ENCODE data around the gene DOCK3. TPM values are rescaled to one million over a fixed set of nuclear protein-coding genes. Genes with fewer than 3 reads are reported as not detected.

The DOCK3 gene
- total RNA-seq, 1 experiment from 2014 or later = 0.15 TPM

DNA sequence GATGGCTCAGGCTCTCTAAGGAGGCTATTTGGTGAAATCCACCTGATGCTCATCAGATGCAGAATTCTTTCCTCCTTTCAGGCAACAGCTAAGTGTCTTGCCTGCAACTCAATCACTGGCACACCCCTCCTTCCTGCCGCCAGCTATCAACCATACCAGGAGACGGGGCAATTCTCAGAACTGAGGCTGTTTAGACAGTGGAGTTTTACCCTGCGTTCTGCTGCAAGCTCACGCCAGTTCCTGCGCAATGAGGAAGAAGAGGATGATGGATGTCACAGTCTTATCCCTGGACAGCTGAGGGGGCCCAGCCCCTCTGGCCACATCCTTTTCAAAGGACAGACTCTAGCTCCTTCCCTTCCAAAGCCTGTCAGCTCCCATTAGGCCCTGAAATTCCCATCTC, 703.3 kb downstream of the DOCK3 start:
- no peak overlapping the region for H3K4me3 ChIP-seq (ENCODE audit: low read length)
- H3K9ac ChIP-seq (ENCODE audit: low read length) = no peak overlapping the region
- intact Hi-C loops (cut with micrococcal nuclease) = no loop called here
- DNase-seq (no peak), ATAC-seq (no peak)
- ChIA-PET POLR2A (ENCODE audit: unreplicated experiment) (no interaction called here), CTCF (no interaction called here)
- no peaks in the 10 kb centered on the region for H4K20me1 ChIP-seq (ENCODE audit: low read length)
- no peaks in the 10 kb centered on the region for H3K9me3 ChIP-seq (ENCODE audit: low read length)
- H3K4me1 ChIP-seq (ENCODE audit: insufficient read depth, low read length) = no peaks in the 10 kb centered on the region
- no peak overlapping the region for H3K27ac ChIP-seq (ENCODE audit: low read length)
- H3F3A ChIP-seq (ENCODE audit: low read length, unreplicated experiment) = no peaks in the 10 kb centered on the region
- H3K9me2 ChIP-seq (replicated peaks; ENCODE audit: low read length) = no peaks in the 10 kb centered on the region
- H3K79me2 ChIP-seq (ENCODE audit: low read length) = no peaks in the 10 kb centered on the region
- H2AFZ ChIP-seq (ENCODE audit: low read length) = no peak overlapping the region
- no TSS peak for BruUV-seq (replicated peaks)
- no peaks in the 10 kb centered on the region for H3K27me3 ChIP-seq (ENCODE audit: low read length)
- TF ChIP-seq EZH2phosphoT487 (IDR thresholded peaks at IDR 0.05; ENCODE audit: borderline replicate concordance, low read length) (no peak), CTCF (conservative IDR thresholded peaks at IDR 0.05; ENCODE audit: low read depth, low read length) (no peak), EZH2 (IDR thresholded peaks at IDR 0.05; ENCODE audit: low read length, unreplicated experiment) (no peak)
- H3K4me2 ChIP-seq (ENCODE audit: low read length) = no peak overlapping the region
- H3K36me3 ChIP-seq (ENCODE audit: low read depth, low read length) = no peaks in the 10 kb centered on the region

- H3K79me2 ChIP-seq (ENCODE audit: low read length) = peaks cover 5% of the 10 kb centered on the region
- H3K27me3 ChIP-seq (ENCODE audit: low read length) = no peaks in the 10 kb centered on the region
- no peak overlapping the region for H3K9ac ChIP-seq (ENCODE audit: low read length)
- no peaks in the 10 kb centered on the region for H3K9me2 ChIP-seq (replicated peaks; ENCODE audit: low read length)
- no peak overlapping the region for H3K4me3 ChIP-seq (ENCODE audit: low read length)
- H3K27ac ChIP-seq (ENCODE audit: low read length) = no peak overlapping the region
- ChIA-PET POLR2A (ENCODE audit: unreplicated experiment) (no interaction called here), CTCF (no interaction called here)
- no peaks in the 10 kb centered on the region for H3K9me3 ChIP-seq (ENCODE audit: low read length)
- no peak overlapping the region for H2AFZ ChIP-seq (ENCODE audit: low read length)
- intact Hi-C loops (cut with micrococcal nuclease) = no loop called here
- peaks cover 5% of the 10 kb centered on the region; the same call in 1 of the 2 replicates for H3K4me1 ChIP-seq (ENCODE audit: insufficient read depth, low read length)
- no peak for DNase-seq
- BruUV-seq (replicated peaks) = no TSS peak
- no peaks in the 10 kb centered on the region for H3K36me3 ChIP-seq (ENCODE audit: low read depth, low read length)
- TF ChIP-seq CTCF (conservative IDR thresholded peaks at IDR 0.05; ENCODE audit: low read depth, low read length) (no peak), EZH2 (IDR thresholded peaks at IDR 0.05; ENCODE audit: low read length, unreplicated experiment) (no peak), EZH2phosphoT487 (IDR thresholded peaks at IDR 0.05; ENCODE audit: borderline replicate concordance, low read length) (no peak)
- H4K20me1 ChIP-seq (ENCODE audit: low read length) = no peaks in the 10 kb centered on the region
- H3F3A ChIP-seq (ENCODE audit: low read length, unreplicated experiment) = no peaks in the 10 kb centered on the region
- H3K4me2 ChIP-seq (ENCODE audit: low read length) = no peak overlapping the region
- no peak for ATAC-seq
Measured at GRCh38 chr3:51378726-51379125, 704.0 kb downstream of the DOCK3 start.

DNA sequence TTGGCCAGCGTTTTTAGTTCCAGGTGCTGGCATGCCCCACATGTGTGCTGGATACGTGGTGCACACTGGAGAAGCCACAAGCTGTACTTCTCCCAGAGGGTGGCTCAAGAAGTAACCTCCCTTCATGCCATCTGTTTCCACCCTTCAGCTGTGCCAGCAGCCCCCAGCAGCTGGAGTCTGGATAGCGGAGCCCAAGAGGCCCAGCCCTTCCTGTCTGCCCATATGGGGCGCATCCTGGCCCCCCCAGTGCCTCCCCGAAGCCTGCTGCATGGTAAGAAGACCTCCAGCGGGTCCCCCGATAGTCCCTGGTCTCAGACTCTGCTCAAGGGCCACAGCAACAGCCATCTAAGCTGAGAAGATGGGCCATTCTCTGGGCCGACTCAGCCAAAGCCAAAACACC, 704.6 kb downstream of the DOCK3 start:
- BruUV-seq (replicated peaks) = no TSS peak

More for the DNA sequence above, 704.6 kb downstream of the DOCK3 start:
- CTCF ChIA-PET = no interaction called here
- DNase-seq (no peak), ATAC-seq (no peak)
- Histone ChIP-seq H3K36me3 (ENCODE audit: low read depth, low read length) (no peaks in the 10 kb centered on the region), H3K4me3 (ENCODE audit: low read length) (no peak overlapping the region), H3K4me2 (ENCODE audit: low read length) (no peak overlapping the region), H4K20me1 (ENCODE audit: low read length) (no peaks in the 10 kb centered on the region), H3K27ac (ENCODE audit: low read length) (no peak overlapping the region), H3K4me1 (ENCODE audit: insufficient read depth, low read length) (peaks cover 8% of the 10 kb centered on the region; the same call in 1 of the 2 replicates), H3K27me3 (ENCODE audit: low read length) (no peaks in the 10 kb centered on the region), H3F3A (ENCODE audit: low read length, unreplicated experiment) (no peaks in the 10 kb centered on the region), H2AFZ (ENCODE audit: low read length) (no peak overlapping the region), H3K9me3 (ENCODE audit: low read length) (no peaks in the 10 kb centered on the region), H3K9ac (ENCODE audit: low read length) (no peak overlapping the region), H3K9me2 (replicated peaks; ENCODE audit: low read length) (no peaks in the 10 kb centered on the region), H3K79me2 (ENCODE audit: low read length) (peaks cover 11% of the 10 kb centered on the region)
- TF ChIP-seq CTCF (conservative IDR thresholded peaks at IDR 0.05; ENCODE audit: low read depth, low read length) (no peak), EZH2phosphoT487 (IDR thresholded peaks at IDR 0.05; ENCODE audit: borderline replicate concordance, low read length) (no peak), EZH2 (IDR thresholded peaks at IDR 0.05; ENCODE audit: low read length, unreplicated experiment) (no peak)
- POLR2A ChIA-PET (ENCODE audit: unreplicated experiment) = no interaction called here
- intact Hi-C loops (cut with micrococcal nuclease) = no loop called here

Data from PC-3 (cell line).